SK-N-SH (cell line): Measurements from ENCODE around the gene PAIP1. TPM values are rescaled to one million over a fixed set of nuclear protein-coding genes. Genes with fewer than 3 reads are reported as not detected.

Experiments used
- CTCF ChIA-PET: fragments of 300-600, 350-600 bp; formaldehyde crosslinking; extraction: SDS; loops from one replicate; lab custom pipeline; 2021; lab: Yijun Ruan, JAX
- POLR2A ChIA-PET: fragments of 350-600 bp; sonication (Branson Sonifier 250); formaldehyde crosslinking; extraction: SDS; loops from one replicate; lab custom pipeline; 2020; ENCODE audit warnings: antibody characterized with exemption, inconsistent platforms; lab: Yijun Ruan, JAX
- DNase-seq: peaks from one replicate; pipeline ENCODE4 v3.0.0; 2012
- H2AFZ ChIP-seq: fragments of 200-600 bp; sonication (generic); 2 replicates; pipeline ENCODE4 v1.8.1; 2016; ENCODE audit warnings: antibody characterized with exemption, mild to moderate bottlenecking, low read depth
- H3F3A ChIP-seq: fragments of 200-600 bp; sonication (generic); replicated peaks from 2 replicates; pipeline ENCODE3; 2016; ENCODE audit warnings: antibody characterized with exemption, mild to moderate bottlenecking; ENCODE audit not compliant: insufficient read depth
- H3K27ac ChIP-seq, 2 experiments: fragments of 200-500 bp in 1 of 2; fragments of 200-600 bp in 1 of 2; sonication (Bioruptor generic) in 1 of 2; sonication (generic), shearing (Covaris generic) in 1 of 2; 2 replicates each; pipeline versions ENCODE4 v1.5.1 to v1.6.1; 2014 to 2016; ENCODE audit warnings: low read depth in 2 of 2, inconsistent platforms in 1 of 2, low read length in 1 of 2, mild to moderate bottlenecking in 1 of 2, mixed read lengths in 1 of 2
- H3K27me3 ChIP-seq: fragments of 200-600 bp; sonication (generic), shearing (Covaris generic); 2 replicates; pipeline ENCODE4 v1.6.1; 2016; ENCODE audit warnings: mixed run types; ENCODE audit not compliant: insufficient read depth
- H3K36me3 ChIP-seq, 2 experiments: fragments of 200-500 bp in 1 of 2; fragments of 200-600 bp in 1 of 2; sonication (Bioruptor generic) in 1 of 2; sonication (generic) in 1 of 2; replicated peaks in 1 of 2; 2 replicates each; pipeline versions ENCODE3 to v1.5.1; 2014 to 2016; ENCODE audit warnings: low read length in 1 of 2, mild to moderate bottlenecking in 1 of 2; ENCODE audit not compliant: insufficient read depth in 2 of 2, control insufficient read depth in 1 of 2
- H3K4me1 ChIP-seq, 2 experiments: fragments of 200-500 bp in 1 of 2; fragments of 200-600 bp in 1 of 2; sonication (Bioruptor generic) in 1 of 2; sonication (generic), shearing (Covaris generic) in 1 of 2; 2 replicates each; pipeline versions ENCODE4 v1.5.1 to v1.6.1; 2014 to 2016; ENCODE audit warnings: low read depth in 1 of 2, low read length in 1 of 2, mixed run types in 1 of 2; ENCODE audit not compliant: insufficient read depth in 2 of 2, control insufficient read depth in 1 of 2
- H3K4me2 ChIP-seq: fragments of 200-600 bp; sonication (generic), shearing (Covaris generic); 2 replicates; pipeline ENCODE4 v1.6.1; 2017; ENCODE audit warnings: mixed run types
- H3K4me3 ChIP-seq, 2 experiments: fragments of 200-500 bp in 1 of 2; fragments of 200-600 bp in 1 of 2; sonication (Bioruptor generic) in 1 of 2; sonication (generic), shearing (Covaris generic) in 1 of 2; 2 replicates each; pipeline versions ENCODE4 v1.5.1 to v1.8.1; 2014 to 2016; ENCODE audit warnings: low read depth in 2 of 2, inconsistent platforms in 1 of 2, low read length in 1 of 2, mild to moderate bottlenecking in 1 of 2, mixed read lengths in 1 of 2, moderate library complexity in 1 of 2
- H3K79me2 ChIP-seq: fragments of 200-600 bp; sonication (generic); 2 replicates; pipeline ENCODE4 v1.8.1; 2017; ENCODE audit warnings: mild to moderate bottlenecking; ENCODE audit not compliant: insufficient read depth
- H3K9ac ChIP-seq: fragments of 200-600 bp; sonication (generic); 2 replicates; pipeline ENCODE4 v1.6.1; 2017; ENCODE audit warnings: mixed run types
- H3K9me2 ChIP-seq: fragments of 200-600 bp; sonication (generic); 2 replicates; pipeline ENCODE4 v1.6.1; 2017; ENCODE audit warnings: mixed run types
- H3K9me3 ChIP-seq: fragments of 200-600 bp; sonication (generic); 2 replicates; pipeline ENCODE4 v1.6.1; 2017; ENCODE audit warnings: mixed run types, mild to moderate bottlenecking, moderate library complexity
- H4K20me1 ChIP-seq: fragments of 200-600 bp; sonication (generic); 2 replicates; pipeline ENCODE4 v1.6.1; 2017; ENCODE audit warnings: mild to moderate bottlenecking, mixed run types; ENCODE audit not compliant: insufficient read depth
- FOXJ3 ChIP-seq: sonication (generic); formaldehyde crosslinking; IDR thresholded peaks from 2 replicates; pipeline ENCODE4 v1.5.1; 2020; ENCODE audit warnings: mild to moderate bottlenecking, missing genetic modification reagents
- FOXM1 ChIP-seq: IDR thresholded peaks from 2 replicates; pipeline ENCODE4 v1.4.0; 2012; ENCODE audit warnings: low read depth, mild to moderate bottlenecking
- JUND ChIP-seq: IDR thresholded peaks from 2 replicates; pipeline ENCODE4 v1.4.0; 2012
- MEF2A ChIP-seq: IDR thresholded peaks from 2 replicates; pipeline ENCODE4 v1.4.0; 2012; ENCODE audit warnings: low read depth, borderline replicate concordance
- MXI1 ChIP-seq: IDR thresholded peaks from 2 replicates; pipeline ENCODE4 v1.6.1; 2012; ENCODE audit warnings: mild to moderate bottlenecking, low read depth, low read length, improper control_type of control experiment
- NFIC ChIP-seq: IDR thresholded peaks from 2 replicates; pipeline ENCODE4 v1.4.0; 2012; ENCODE audit warnings: borderline replicate concordance
- NRF1 ChIP-seq: IDR thresholded peaks from 2 replicates; pipeline ENCODE4 v1.6.1; 2012; ENCODE audit warnings: low read depth, mild to moderate bottlenecking, low read length
- SIN3A ChIP-seq: IDR thresholded peaks from 2 replicates; pipeline ENCODE4 v1.6.1; 2012; ENCODE audit warnings: low read depth, mild to moderate bottlenecking, low read length, moderate library complexity, borderline replicate concordance
- TCF12 ChIP-seq: IDR thresholded peaks from 2 replicates; pipeline ENCODE4 v1.4.0; 2012
- WGBS: methylation state at CpG from one replicate; pipeline ENCODE4 v1.1.6; 2017; ENCODE audit warnings: low lambda C conversion rate; 5-methylcytosine and 5-hydroxymethylcytosine counted together
- polyA plus RNA-seq, 3 experiments: library from polyadenylated mRNA; depleted of rRNA; stranded (reverse); fragments of >200 nt; gene quantifications; 2 replicates each; pipeline ENCODE4 v1.2.3, GENCODE V29; 2012
- TF ChIP-seq, protein P1 (sequence below): IDR thresholded peaks from 2 replicates; pipeline ENCODE4 v1.4.0; 2012; ENCODE audit warnings: low read depth, borderline replicate concordance

PAIP1 gene
- polyA plus RNA-seq, 1 of the 3 experiments (the other 2 are of a cell fraction): 70.0 TPM

DNA sequence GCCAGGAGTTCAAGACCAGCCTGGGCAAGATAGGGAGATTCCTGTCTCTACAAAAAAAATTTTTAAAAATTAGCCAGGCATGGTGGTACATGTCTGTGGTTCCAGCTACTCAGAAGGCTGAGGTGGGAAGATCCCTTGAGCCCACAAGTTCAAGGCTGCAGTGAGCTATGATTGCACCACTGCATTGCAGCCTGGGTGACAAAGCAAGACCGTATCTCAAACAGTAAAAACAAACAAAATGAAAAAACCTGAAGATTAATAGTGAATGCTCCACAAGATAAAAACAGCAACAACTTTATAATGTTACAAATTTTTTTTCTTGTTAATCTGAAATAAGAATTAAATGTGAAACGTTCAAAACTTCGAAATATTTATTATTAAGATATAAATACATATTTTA lies 70.5 kb downstream of the PAIP1 start:
- Histone ChIP-seq H3K4me1 (peaks cover 0 to 7% of the 10 kb centered on the region in 2 experiments; a peak in 2 of 4 replicates), H3F3A (peaks cover 5% of the 10 kb centered on the region), H3K4me2 (no peak overlapping the region), H4K20me1 (no peaks in the 10 kb centered on the region), H2AFZ (no peak overlapping the region), H3K9me3 (no peaks in the 10 kb centered on the region), H3K27ac (no peak overlapping the region), H3K27me3 (no peaks in the 10 kb centered on the region), H3K4me3 (no peak overlapping the region), H3K36me3 (peaks cover 24 to 39% of the 10 kb centered on the region in 2 experiments), H3K9ac (no peak overlapping the region), H3K9me2 (no peaks in the 10 kb centered on the region), H3K79me2 (peaks cover 20% of the 10 kb centered on the region)
- ChIA-PET POLR2A (no interaction called here), CTCF (interaction anchor here (0.8 to 3.0 kb wide), 2 partner anchors 17 to 38 kb away, joined by 3 to 22 read pairs; no protein-coding TSS in a partner anchor)
- DNase-seq: no peak
- WGBS: 94% methylated on average over 3 of the region's 3 CpGs
- TF ChIP-seq, protein P1, sequence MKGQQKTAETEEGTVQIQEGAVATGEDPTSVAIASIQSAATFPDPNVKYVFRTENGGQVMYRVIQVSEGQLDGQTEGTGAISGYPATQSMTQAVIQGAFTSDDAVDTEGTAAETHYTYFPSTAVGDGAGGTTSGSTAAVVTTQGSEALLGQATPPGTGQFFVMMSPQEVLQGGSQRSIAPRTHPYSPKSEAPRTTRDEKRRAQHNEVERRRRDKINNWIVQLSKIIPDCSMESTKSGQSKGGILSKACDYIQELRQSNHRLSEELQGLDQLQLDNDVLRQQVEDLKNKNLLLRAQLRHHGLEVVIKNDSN: no peak
- TF ChIP-seq NFIC (no peak), NRF1 (no peak), FOXM1 (no peak), MXI1 (no peak), MEF2A (no peak)

DNA sequence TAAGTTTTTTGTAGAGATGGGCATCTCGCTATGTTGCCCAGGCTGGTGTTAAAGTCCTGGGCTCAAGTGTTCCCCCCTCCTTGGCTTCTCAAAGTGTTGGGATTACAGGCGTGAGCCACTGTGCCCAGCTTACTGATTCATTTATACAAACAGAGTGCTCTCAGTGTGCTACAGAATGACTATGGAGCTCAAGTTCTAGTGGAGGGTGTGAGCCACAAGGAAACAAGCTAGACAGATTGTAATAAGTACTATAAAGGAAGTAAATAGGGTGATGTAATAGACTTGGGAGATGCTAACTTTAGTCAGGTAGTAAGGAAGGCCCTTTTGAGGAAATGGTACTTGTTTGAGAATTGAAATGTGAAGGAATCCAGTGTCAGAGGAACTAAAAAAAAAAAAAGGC lies 71.5 kb downstream of the PAIP1 start:
- peaks cover 14 to 33% of the 10 kb centered on the region in 2 experiments for H3K36me3 ChIP-seq
- peaks cover 22% of the 10 kb centered on the region for H3K79me2 ChIP-seq
- no peaks in the 10 kb centered on the region for H3K9me3 ChIP-seq
- H2AFZ ChIP-seq: 0 out of 2 replicates have a peak overlapping the region, but pooled peaks have one; percentile 67
- peaks cover 5% of the 10 kb centered on the region for H3F3A ChIP-seq
- H3K4me3 ChIP-seq: no peak overlapping the region
- H3K9me2 ChIP-seq: no peaks in the 10 kb centered on the region
- no peak overlapping the region for H3K27ac ChIP-seq
- POLR2A ChIA-PET: interaction anchor here (2.7 kb wide), 1 partner anchor 30 kb away, joined by 28 read pairs; the partner anchor contains the start of gene C5orf34
- TF ChIP-seq FOXJ3 (CRISPR knock-in tag) (no peak), TCF12 (no peak), SIN3A (no peak), NFIC (no peak), FOXM1 (no peak), JUND (no peak)
- CTCF ChIA-PET: interaction anchor here (0.7 to 3.0 kb wide), 5 partner anchors 13 to 379 kb away, joined by 3 to 22 read pairs (median 8); partner anchors contain the start of gene C5orf34
- no peak overlapping the region for H3K4me2 ChIP-seq
- H3K4me1 ChIP-seq: peaks cover 0 to 7% of the 10 kb centered on the region in 2 experiments; a peak in 2 of 4 replicates
- DNase-seq: no peak
- H3K9ac ChIP-seq: no peak overlapping the region
- H4K20me1 ChIP-seq: no peaks in the 10 kb centered on the region
- 100% methylated on average over 2 of the region's 2 CpGs for WGBS
- H3K27me3 ChIP-seq: no peaks in the 10 kb centered on the region
